Parathyroid adenoma (tissue), 2 donors: ENCODE measurements around the gene OSBPL8.
"Not testable (repeated sequence)": the region's sequence is repeated elsewhere in the genome, so short reads cannot be mapped to it uniquely, and the experiment has no call there.

Experiments used
- H2AFZ ChIP-seq: fragments of 300-600 bp; sonication (generic); one replicate; pipeline ENCODE4 v1.7.0; 2017; ENCODE audit warnings: antibody characterized with exemption, mild to moderate bottlenecking
- H3K27ac ChIP-seq: fragments of 300-600 bp; sonication (generic); one replicate; pipeline ENCODE4 v1.7.0; 2017
- H3K27me3 ChIP-seq: fragments of 300-600 bp; sonication (generic); one replicate; pipeline ENCODE4 v1.7.0; 2017; ENCODE audit warnings: low read length; ENCODE audit not compliant: control insufficient read depth, insufficient read depth
- H3K36me3 ChIP-seq: fragments of 300-600 bp; sonication (generic); one replicate; pipeline ENCODE4 v1.7.0; 2017; ENCODE audit warnings: low read length; ENCODE audit not compliant: control insufficient read depth, insufficient read depth
- H3K4me1 ChIP-seq: fragments of 300-600 bp; sonication (generic); one replicate; pipeline ENCODE4 v1.7.0; 2017; ENCODE audit warnings: control low read depth
- H3K4me2 ChIP-seq: fragments of 300-600 bp; sonication (generic); one replicate; pipeline ENCODE4 v1.7.0; 2017; ENCODE audit warnings: low read length
- H3K4me3 ChIP-seq: fragments of 300-600 bp; sonication (generic); one replicate; pipeline ENCODE4 v1.7.0; 2017; ENCODE audit warnings: low read depth, low read length
- H3K79me2 ChIP-seq: fragments of 300-600 bp; sonication (generic); one replicate; pipeline ENCODE4 v1.7.0; 2017; ENCODE audit warnings: control low read depth
- H3K9ac ChIP-seq: fragments of 300-600 bp; sonication (generic); one replicate; pipeline ENCODE4 v1.7.0; 2017; ENCODE audit warnings: mild to moderate bottlenecking
- H3K9me3 ChIP-seq: fragments of 300-600 bp; sonication (generic); one replicate; pipeline ENCODE4 v1.7.0; 2017; ENCODE audit warnings: low read length; ENCODE audit not compliant: control insufficient read depth
- TF ChIP-seq, protein P1 (sequence below): fragments of 300-600 bp; sonication (generic); IDR thresholded peaks from one replicate; pipeline ENCODE4 v1.7.0; 2017; ENCODE audit warnings: antibody characterized with exemption, mild to moderate bottlenecking
- donor health status: primary hyperparathyroidism.

The OSBPL8 gene

DNA sequence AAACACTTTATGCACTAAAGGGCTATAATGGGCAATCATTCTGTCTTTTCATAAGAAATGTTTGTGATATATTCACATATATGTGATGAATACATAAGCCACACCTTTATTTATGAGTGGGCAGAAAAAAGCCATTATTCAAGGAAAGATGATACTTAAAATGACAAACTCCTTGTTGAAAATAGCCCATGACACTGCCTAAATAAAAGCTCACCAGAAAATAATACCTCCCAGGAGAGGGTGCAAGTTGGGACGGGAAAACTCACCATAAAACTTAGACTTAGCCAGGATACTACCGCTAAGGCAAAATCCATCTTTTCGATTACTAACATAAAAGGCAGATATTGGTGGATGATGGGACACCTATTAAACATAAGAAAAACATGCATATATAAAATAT lies 175.6 kb downstream of the OSBPL8 start:
- Histone ChIP-seq H3K9me3 (no peaks in the 10 kb centered on the region), H3K36me3 (no peaks in the 10 kb centered on the region), H3K27ac (no peak overlapping the region), H3K27me3 (no peaks in the 10 kb centered on the region), H3K79me2 (no peaks in the 10 kb centered on the region), H2AFZ (no peak overlapping the region), H3K4me1 (no peaks in the 10 kb centered on the region), H3K9ac (no peak overlapping the region), H3K4me2 (no peak overlapping the region), H3K4me3 (no peak overlapping the region)
- TF ChIP-seq, protein P1, sequence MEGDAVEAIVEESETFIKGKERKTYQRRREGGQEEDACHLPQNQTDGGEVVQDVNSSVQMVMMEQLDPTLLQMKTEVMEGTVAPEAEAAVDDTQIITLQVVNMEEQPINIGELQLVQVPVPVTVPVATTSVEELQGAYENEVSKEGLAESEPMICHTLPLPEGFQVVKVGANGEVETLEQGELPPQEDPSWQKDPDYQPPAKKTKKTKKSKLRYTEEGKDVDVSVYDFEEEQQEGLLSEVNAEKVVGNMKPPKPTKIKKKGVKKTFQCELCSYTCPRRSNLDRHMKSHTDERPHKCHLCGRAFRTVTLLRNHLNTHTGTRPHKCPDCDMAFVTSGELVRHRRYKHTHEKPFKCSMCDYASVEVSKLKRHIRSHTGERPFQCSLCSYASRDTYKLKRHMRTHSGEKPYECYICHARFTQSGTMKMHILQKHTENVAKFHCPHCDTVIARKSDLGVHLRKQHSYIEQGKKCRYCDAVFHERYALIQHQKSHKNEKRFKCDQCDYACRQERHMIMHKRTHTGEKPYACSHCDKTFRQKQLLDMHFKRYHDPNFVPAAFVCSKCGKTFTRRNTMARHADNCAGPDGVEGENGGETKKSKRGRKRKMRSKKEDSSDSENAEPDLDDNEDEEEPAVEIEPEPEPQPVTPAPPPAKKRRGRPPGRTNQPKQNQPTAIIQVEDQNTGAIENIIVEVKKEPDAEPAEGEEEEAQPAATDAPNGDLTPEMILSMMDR, result no peak

DNA sequence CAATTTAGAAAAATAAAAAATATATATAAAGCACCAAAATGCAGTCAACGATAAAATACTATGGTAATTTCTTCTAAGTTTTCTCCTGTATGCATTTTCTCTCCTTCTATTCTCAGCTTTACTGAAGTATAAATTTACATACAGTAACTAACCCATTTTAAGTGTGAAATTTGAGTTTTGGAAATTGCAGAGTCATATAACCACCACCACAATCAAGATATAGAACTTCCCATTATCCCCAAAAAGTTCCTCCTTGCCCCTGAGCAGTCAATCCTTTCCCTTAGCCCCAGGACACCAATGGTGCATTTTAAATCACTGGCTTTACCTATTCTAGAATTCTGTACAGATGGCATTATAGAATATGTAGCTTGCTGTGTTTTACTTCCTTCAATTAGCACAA lies 180.3 kb downstream of the OSBPL8 start:
- TF ChIP-seq, protein P1, result no peak
- no peaks in the 10 kb centered on the region for H3K36me3 ChIP-seq
- no peaks in the 10 kb centered on the region for H3K4me1 ChIP-seq

DNA sequence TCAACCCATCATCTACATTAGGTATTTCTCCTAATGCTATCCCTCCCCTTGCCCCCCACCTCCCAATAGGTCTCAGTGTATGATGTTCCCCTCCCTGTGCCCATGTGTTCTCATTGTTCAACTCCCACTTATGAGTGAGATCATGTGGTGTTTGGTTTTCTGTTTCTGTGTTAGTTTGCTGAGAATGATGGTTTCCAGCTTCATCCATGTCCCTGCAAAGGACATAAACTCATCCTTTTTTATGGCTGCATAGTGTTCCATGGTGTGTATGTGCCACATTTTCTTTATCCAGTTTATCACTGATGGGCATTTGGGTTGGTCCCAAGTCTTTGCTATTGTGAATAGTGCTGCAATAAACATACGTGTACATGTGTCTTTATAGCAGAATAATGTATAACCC lies 182.7 kb downstream of the OSBPL8 start:
- not testable (repeated sequence) for H3K9ac ChIP-seq, H3K4me2 ChIP-seq, H2AFZ ChIP-seq, H3K27ac ChIP-seq, H3K4me1 ChIP-seq, H3K36me3 ChIP-seq, H3K4me3 ChIP-seq, H3K79me2 ChIP-seq, H3K27me3 ChIP-seq, H3K9me3 ChIP-seq

More for the DNA sequence above, 180.3 kb downstream of the OSBPL8 start:
- H3K27me3 ChIP-seq, result no peaks in the 10 kb centered on the region
- H3K9me3 ChIP-seq, result no peaks in the 10 kb centered on the region
- H3K27ac ChIP-seq, result no peak overlapping the region
- no peaks in the 10 kb centered on the region for H3K79me2 ChIP-seq
- H3K4me3 ChIP-seq, result no peak overlapping the region
- H2AFZ ChIP-seq, result no peak overlapping the region
- H3K4me2 ChIP-seq, result no peak overlapping the region
- no peak overlapping the region for H3K9ac ChIP-seq

DNA sequence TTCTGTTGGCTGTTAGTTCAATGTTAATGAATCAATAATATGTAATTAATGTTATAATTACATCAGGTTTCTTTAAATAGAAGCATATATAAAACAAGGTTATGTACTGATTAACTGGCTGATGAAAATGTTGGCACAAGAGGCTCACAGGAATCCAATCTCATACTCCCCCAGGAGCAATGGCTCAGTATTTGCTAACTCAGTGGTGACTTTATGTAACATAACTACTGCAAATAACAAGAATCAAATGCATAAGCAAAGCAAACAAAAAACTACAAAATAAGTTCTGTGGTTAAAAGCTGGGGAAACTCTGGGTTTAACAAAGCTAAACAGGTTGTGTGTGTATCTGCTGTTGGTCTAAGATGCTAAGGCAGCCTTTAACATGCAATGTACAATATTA lies 183.6 kb downstream of the OSBPL8 start:
- no peak overlapping the region for H3K27ac ChIP-seq
- H3K27me3 ChIP-seq, result no peaks in the 10 kb centered on the region
- H3K79me2 ChIP-seq, result no peaks in the 10 kb centered on the region
- H3K4me3 ChIP-seq, result no peak overlapping the region
- H3K9ac ChIP-seq, result no peak overlapping the region
- TF ChIP-seq, protein P1, result no peak
- no peaks in the 10 kb centered on the region for H3K9me3 ChIP-seq
- no peaks in the 10 kb centered on the region for H3K4me1 ChIP-seq
- no peaks in the 10 kb centered on the region for H3K36me3 ChIP-seq
- H2AFZ ChIP-seq, result no peak overlapping the region
- H3K4me2 ChIP-seq, result no peak overlapping the region

DNA sequence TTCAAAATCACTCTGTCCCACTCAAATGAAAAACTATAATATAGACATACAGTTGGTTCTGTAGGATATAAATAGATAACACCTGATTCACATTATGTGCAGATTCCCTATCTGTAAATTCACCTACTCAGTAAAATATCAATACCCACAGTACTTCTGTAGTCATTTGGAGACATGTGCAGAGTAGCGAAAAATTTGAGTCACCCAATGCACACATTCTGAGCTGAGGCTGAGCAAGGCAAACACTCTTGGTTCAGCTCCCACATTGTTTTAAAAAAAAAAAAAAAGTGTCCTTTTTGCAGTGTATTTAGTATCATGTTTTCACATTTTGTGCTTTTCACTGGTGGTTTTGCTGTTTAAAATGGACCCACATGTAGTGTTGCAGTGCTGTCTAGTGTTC lies 184.1 kb downstream of the OSBPL8 start:
- H3K9ac ChIP-seq, result no peak overlapping the region
- H2AFZ ChIP-seq, result no peak overlapping the region
- H3K4me1 ChIP-seq, result no peaks in the 10 kb centered on the region
- no peaks in the 10 kb centered on the region for H3K9me3 ChIP-seq
- no peaks in the 10 kb centered on the region for H3K27me3 ChIP-seq
- no peak overlapping the region for H3K4me2 ChIP-seq
- H3K79me2 ChIP-seq, result no peaks in the 10 kb centered on the region
- no peaks in the 10 kb centered on the region for H3K36me3 ChIP-seq
- TF ChIP-seq, protein P1, result no peak
- H3K27ac ChIP-seq, result no peak overlapping the region
- no peak overlapping the region for H3K4me3 ChIP-seq
